ENCODE data around the gene ENTR1.

ENTR1 gene

GRCh38 chr9:136358888-136359287 is 51.5 kb downstream of the ENTR1 start:
- no peak for DNase-seq

- DNase-seq, result no peak
These were observed 52.4 kb downstream of the ENTR1 start for GRCh38 chr9:136358016-136358415.

GRCh38 chr9:136357202-136357725 is 53.1 kb downstream of the ENTR1 start:
- no peak for DNase-seq

GRCh38 chr9:136355616-136356557 is 54.5 kb downstream of the ENTR1 start:
- DNase-seq, result no peak

- DNase-seq, result no peak
These were observed 55.8 kb downstream of the ENTR1 start for GRCh38 chr9:136354592-136355085.

GRCh38 chr9:136353757-136354488 is 56.5 kb downstream of the ENTR1 start:
- no peak for DNase-seq

- no peak for DNase-seq
These were observed 57.3 kb downstream of the ENTR1 start for GRCh38 chr9:136353088-136353487.

GRCh38 chr9:136352682-136353081 is 57.7 kb downstream of the ENTR1 start:
- no peak for DNase-seq

All from CD4-positive, alpha-beta T cell treated with Interleukin-1 beta for 1 hour (primary cell).